Limb (tissue), 2 donors: Measurements from ENCODE around the gene SAYSD1.

Experiments
- DNase-seq, 2 donors: peaks; one replicate each; pipeline ENCODE4 v3.0.0-alpha.2; 2016; ENCODE audit errors: extremely low spot score in 2 of 2

Gene SAYSD1

GRCh38 chr6:39079197-39080125, 35.5 kb downstream of the SAYSD1 start:
- DNase-seq, result no peak

GRCh38 chr6:39078695-39079094, 36.3 kb downstream of the SAYSD1 start:
- DNase-seq, result peak in 1 of 2 donors; percentile 11

DNA sequence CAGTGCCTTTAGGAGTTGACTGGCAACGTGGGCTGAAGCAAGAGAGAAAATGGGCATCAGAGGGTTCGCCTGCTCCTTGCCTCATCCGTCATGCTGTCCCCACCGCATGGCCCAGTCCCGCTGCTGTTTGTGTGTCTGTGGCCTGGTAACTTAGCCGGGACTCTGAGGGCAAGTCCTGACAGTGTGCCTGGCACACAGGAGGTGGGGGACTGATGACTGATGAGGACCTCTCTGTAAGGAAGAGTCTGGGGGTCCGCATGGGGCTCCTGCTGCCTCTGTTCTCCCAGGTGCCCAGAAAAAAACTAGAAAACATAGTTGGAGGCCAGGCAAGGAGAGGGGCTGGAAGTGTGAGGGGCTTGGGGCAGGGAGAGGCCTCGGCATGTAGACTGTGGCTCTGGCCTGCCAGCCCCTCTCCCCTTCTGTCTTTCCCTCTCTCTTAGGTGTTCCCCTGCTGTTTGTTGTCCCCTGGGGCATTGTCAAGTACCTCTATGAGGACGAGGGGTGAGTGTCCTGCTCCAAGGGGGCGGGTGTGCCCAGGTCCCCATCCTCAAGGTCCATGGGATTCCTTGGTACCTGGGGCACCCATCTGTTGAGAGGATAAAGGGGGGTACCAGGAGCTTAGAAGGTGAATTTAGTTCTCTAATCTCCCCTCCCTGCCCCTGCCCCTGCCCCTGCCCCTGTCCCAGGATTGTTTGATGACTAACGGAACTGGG, 36.9 kb downstream of the SAYSD1 start:
- DNase-seq, result peak in 1 of 2 donors; percentile 7

DNA sequence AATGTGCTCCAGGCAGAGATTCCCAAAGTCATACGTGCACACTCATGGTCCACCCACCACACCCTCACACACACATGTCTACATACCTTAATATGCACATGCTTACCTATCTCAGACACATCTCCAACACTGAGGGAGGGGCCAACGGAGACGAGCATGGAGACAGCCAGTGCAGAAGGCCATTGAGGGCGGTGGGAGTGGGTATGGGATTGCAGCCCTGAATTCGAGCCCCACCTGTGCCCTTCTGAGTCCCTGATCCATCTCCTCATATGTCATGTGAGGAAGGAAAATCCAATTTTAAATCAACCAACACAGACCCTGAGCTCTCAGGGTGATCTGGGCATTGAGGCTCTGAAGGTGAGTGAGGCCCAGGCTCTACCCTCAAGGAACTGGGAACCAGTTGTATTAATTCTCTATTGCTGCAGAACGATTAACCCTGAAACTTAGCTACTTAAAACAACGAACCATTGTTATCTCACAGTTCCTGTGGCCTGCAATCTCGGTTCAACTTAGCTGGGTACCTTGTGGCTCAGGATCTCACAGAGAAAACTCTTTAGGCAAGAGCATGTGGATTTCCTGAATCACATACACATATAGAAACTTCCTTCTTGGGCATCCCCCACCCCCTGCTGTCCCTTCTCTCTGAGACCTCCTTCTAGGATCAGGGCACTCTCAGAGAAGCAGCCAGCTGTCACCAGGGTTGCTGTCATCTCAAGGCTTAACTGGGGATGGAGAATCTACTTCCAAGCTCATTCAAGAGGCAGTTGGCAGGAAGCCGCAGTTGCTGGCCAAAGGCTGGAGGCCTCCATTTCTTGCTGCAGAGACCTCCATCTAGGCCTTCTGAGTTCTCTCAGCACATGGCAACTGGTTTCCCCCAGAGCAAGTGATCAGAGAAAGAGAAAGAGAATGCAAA, 38.1 kb downstream of the SAYSD1 start:
- no peak for DNase-seq

- DNase-seq, result peak in 1 of 2 donors; percentile 6
Measured at GRCh38 chr6:39075807-39076622, 39.0 kb downstream of the SAYSD1 start.

DNA sequence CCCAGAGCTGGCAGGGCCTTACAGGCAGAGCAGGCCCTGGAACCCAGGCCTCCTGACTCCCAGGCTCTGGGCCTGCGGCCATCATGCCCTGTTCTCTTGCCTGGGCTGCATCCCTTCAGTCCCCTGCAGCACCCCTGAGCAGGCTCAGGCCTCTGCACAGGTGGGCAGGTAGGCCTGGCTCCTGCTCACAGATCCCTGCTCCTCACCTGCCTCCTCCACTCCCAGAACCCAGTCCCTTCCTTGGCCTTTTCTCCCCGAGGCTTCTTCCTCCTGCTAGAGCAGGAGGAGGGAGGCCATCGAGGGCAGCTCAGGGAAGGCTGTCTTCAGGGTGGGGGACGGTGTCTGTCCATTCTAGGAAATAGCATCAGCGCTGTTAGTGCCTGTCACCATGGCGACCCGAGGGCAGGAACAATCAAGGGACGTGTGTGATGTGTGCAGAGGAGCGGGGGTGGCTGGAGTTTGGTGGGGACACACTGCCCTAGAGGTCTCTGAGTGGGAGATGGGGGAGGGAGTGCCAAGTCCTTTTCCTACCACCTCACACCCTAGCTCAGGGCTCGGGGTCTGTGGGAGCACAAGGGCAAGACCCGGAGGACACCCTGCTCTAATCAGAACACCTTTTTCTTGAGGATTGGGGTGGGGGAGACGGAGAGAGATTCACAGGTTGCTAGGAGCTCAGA, 39.8 kb downstream of the SAYSD1 start:
- DNase-seq, result peak in 1 of 2 donors; percentile 14

GRCh38 chr6:39074486-39074885, 40.5 kb downstream of the SAYSD1 start:
- DNase-seq, result peak in 1 of 2 donors; percentile 6

DNA sequence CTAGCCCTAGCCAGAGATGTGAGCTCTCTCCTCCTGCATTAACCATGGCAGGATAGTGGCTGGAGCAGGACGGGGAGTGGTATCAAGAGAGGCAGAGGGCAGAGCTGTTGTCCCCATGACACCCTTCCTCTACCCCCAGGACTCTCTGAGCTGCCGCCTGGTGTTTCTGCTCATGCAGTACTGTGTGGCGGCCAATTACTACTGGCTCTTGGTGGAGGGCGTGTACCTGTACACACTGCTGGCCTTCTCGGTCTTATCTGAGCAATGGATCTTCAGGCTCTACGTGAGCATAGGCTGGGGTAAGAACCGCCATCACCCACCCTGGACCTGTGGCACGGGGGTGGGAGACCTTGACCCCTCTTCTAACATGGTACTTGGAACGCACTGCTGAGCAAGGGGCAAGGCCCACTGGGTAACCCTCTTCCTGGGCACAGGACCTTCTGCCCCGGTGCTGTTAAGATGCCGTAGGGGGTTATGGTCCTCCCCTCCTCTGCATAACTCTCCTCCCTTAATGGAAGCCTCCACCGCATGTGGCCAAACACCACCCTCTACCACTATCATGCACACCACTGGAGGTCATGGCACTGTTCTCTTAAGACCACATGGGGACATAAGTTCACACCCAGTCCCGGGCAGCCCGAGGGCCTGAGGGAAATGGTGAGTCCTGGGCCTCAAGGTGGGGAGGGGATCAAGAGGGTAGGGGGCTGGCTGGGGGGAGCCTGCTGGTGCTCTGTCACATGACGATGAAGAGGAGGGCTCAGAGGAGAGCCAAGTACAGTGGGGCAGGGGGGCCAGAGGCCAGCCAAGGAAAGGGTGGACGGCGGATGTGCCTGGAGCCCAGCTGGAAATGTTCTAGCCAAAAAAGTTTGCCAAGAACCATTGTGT, 41.3 kb downstream of the SAYSD1 start:
- peak in 1 of 2 donors; percentile 4 for DNase-seq

DNA sequence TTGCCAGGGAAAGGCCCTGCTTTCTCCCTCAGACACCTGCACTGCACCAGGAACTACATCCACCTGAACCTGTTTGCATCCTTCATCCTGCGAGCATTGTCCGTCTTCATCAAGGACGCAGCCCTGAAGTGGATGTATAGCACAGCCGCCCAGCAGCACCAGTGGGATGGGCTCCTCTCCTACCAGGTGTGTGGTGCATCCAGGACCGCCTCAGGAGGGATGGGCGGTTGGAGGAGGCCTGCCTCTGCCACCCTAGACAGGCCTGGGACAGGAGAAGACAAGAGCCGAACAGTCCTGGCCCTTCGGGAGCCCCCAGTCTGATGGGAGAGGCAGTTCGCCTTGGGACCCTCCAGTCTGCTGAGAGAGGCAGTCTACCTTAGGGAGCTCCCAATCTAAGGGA, 42.2 kb downstream of the SAYSD1 start:
- DNase-seq, result peak in 1 of 2 donors; percentile 17

DNA sequence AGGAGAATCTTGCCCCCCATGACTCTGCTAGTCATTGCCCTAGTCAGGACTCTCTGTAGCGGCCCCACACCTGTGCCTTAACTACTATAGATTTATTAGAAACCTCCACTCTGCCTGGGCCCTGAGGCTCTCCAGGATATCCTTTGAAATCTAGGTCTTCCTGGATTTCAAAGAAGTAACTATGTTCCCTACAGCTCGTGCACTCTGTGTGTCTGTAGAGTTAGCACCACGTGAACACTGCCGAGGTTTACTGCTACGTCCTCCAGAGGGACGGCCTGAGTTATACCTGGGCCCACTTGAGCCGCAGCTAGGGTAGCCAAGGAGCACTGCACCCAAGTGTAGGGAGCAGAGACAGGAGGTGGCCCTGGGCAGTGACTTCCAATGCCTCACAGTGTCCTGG, 46.6 kb downstream of the SAYSD1 start:
- no peak for DNase-seq

DNA sequence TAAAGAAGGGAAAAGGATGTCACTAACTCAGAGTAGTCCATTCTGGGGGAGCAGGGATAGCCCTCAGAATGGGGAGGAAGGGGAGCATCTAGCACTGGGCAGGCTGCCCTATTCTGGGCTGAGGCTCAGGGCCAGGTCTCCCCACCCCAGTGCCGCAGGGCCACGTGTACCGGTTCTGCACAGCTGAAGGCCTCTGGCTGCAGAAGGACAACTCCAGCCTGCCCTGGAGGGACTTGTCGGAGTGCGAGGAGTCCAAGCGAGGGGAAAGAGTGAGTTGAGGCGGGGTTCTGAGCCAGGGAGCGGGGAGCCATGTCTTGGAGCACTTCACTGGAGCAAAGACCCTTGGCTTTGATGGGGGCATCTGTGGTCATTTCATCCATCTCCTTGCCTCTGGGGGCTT, 49.4 kb downstream of the SAYSD1 start:
- no peak for DNase-seq

DNA sequence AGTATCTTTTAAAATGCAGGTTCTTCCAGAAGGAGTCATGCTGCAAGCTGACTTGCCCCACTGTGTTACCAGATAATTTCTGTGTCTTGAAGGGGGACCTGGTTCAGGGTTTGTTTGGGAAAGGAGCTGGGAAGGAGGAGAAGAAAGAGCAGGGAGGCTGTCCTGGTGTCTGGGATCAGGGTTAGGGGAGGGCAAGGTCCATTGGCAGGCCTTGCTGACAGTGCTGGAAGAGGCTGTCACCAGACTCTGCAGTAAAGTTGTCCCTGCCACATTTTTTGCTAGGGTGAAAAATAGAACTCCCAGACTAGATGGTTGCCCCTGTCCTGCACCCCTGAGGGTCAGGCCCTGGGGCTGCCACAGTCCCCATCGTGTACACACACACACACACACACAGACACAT, 51.5 kb downstream of the SAYSD1 start:
- no peak for DNase-seq

GRCh38 chr6:39062014-39062740, 52.8 kb downstream of the SAYSD1 start:
- peak in 1 of 2 donors; percentile 42 for DNase-seq

DNA sequence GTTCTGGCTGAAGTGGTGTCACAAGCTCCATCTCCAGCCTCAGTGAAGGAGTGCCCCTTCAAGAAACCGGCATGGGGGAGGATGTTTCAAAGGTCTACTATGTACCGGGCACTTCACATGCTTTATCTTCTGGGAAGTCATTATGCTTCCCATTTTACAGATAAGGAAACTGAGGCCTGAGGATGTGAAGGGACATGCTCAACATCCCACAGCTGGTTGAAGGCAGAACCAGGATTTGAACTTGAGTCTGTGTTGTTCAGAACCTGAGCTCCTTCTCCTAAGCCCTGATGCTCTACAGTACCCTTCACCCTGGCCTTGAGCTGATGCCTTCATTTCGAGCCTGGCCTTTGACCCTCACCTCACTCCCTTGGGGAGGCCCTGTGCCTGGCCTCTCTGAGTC, 53.4 kb downstream of the SAYSD1 start:
- DNase-seq, result no peak

- no peak for DNase-seq
Measured at GRCh38 chr6:39061182-39061581, 53.8 kb downstream of the SAYSD1 start.

DNA sequence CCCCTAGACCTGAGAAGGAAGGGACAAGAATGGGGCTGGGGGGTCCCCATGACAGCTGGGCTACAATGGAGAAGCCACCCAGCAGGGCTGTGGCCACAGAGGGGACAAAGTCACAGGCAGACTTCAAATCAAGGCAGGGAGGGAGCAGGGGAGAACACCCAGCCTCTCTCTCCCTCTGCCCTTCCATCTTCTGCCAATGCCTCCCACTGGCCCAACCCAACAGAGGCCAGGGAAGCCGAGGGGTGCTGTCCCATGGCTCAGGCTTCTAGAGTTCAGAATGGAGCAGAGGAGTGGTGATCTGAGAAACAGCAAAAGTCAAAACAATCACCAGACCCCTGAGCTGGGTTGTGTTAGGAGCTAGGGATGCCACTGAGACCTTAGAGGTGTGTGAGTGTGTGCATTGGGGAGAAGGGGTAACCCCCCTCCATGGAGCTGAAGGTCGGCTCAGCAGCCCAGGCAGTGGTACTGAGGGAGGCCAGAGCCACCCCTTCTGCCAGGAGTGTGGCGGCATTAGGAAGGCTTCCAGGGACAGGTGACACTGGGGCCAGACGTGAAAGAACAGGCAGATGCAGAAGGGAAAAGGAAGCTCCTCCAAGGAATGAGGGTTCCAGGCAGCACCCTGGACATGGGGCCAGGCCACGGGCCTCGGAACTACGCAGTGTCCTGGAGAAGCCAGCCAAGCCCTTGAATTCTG, 54.4 kb downstream of the SAYSD1 start:
- DNase-seq, result no peak

GRCh38 chr6:39059496-39060310, 55.3 kb downstream of the SAYSD1 start:
- DNase-seq, result no peak
